ENCODE results near the gene TRIM28.
"Not testable (repeated sequence)": the region's sequence is repeated elsewhere in the genome, so short reads cannot be mapped to it uniquely, and the experiment has no call there.

TRIM28 gene

GRCh38 chr19:58572818-58573657 is 29.2 kb downstream of the TRIM28 start, which contains the start of gene MZF1:
TSS of gene MZF1 (minus strand) at chr19:58573335. CDS start at chr19:58571389, 1,946 bp downstream.
- peak within 1 kb of the TSS; percentile 85 for H3K4me3 ChIP-seq (ENCODE audit: low read length)
- TF ChIP-seq, protein P1, sequence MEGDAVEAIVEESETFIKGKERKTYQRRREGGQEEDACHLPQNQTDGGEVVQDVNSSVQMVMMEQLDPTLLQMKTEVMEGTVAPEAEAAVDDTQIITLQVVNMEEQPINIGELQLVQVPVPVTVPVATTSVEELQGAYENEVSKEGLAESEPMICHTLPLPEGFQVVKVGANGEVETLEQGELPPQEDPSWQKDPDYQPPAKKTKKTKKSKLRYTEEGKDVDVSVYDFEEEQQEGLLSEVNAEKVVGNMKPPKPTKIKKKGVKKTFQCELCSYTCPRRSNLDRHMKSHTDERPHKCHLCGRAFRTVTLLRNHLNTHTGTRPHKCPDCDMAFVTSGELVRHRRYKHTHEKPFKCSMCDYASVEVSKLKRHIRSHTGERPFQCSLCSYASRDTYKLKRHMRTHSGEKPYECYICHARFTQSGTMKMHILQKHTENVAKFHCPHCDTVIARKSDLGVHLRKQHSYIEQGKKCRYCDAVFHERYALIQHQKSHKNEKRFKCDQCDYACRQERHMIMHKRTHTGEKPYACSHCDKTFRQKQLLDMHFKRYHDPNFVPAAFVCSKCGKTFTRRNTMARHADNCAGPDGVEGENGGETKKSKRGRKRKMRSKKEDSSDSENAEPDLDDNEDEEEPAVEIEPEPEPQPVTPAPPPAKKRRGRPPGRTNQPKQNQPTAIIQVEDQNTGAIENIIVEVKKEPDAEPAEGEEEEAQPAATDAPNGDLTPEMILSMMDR (conservative IDR thresholded peaks at IDR 0.05; ENCODE audit: low read depth, low read length), result no peak

GRCh38 chr19:58573658-58574164 is 29.8 kb downstream of the TRIM28 start:
- DNase-seq (ENCODE audit: low read depth), result no peak
- peak overlapping the region; percentile 85 for H3K4me3 ChIP-seq (ENCODE audit: low read length)
- TF ChIP-seq, protein P1 (conservative IDR thresholded peaks at IDR 0.05; ENCODE audit: low read depth, low read length), result no peak

More at GRCh38 chr19:58572818-58573657, 29.2 kb downstream of the TRIM28 start, which contains the start of gene MZF1:
- DNase-seq (ENCODE audit: low read depth), result peak; percentile 100

- H3K4me3 ChIP-seq (ENCODE audit: low read length), result peak overlapping the region; percentile 78
- TF ChIP-seq, protein P1 (conservative IDR thresholded peaks at IDR 0.05; ENCODE audit: low read depth, low read length), result no peak
- DNase-seq (ENCODE audit: low read depth), result no peak
Measured at GRCh38 chr19:58575183-58576041, 31.5 kb downstream of the TRIM28 start.

- not testable (repeated sequence) for H3K4me3 ChIP-seq (ENCODE audit: low read length); DNase-seq (ENCODE audit: low read depth)
Measured at GRCh38 chr19:58577581-58577980, 33.7 kb downstream of the TRIM28 start.

GRCh38 chr19:58578012-58578925 is 34.4 kb downstream of the TRIM28 start:
- TF ChIP-seq, protein P1 (conservative IDR thresholded peaks at IDR 0.05; ENCODE audit: low read depth, low read length), result no peak
- H3K4me3 ChIP-seq (ENCODE audit: low read length), result no peak overlapping the region
- DNase-seq (ENCODE audit: low read depth), result no peak

DNA sequence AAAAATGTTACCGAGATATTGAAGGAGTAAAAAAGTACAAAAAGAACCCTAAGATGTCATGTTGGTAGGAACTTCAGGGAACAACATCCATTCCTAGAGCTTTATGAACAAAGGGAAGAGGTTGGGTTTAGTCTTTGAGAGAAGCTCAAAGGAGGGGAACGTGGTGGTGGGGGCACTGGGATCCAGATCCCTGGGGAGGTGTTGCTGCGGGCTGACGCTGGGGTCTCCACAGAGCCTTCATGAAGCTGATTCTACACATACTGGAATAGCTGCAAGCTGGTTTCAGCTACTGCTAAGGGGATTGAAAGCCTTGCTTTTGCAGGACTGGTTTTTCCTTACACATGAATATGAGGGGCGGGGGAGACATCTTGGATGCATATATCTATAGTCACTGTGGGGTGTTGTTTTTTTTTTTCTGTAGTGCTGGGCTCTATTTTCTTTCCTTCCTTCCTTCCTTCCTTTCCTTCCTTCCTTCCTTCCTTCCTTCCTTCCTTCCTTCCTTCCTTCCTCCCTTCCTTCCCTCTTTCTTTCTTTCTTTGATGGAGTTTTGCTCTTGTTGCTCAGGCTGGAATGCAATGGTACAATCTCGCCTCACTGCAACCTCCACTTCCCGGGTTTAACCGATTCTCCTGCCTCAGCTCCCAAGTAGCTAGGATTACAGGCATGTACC is 35.7 kb downstream of the TRIM28 start:
- DNase-seq (ENCODE audit: low read depth), result no peak
- TF ChIP-seq, protein P1 (conservative IDR thresholded peaks at IDR 0.05; ENCODE audit: low read depth, low read length), result no peak
- H3K4me3 ChIP-seq (ENCODE audit: low read length), result no peak overlapping the region

Data from retinal pigment epithelial cell (primary cell).